IPS-18c (cell line): ENCODE results near the gene TBC1D30.
A peak's percentile ranks its signal among the peaks of the same experiment; 100 is the strongest.
"Not testable (repeated sequence)": the region's sequence is repeated elsewhere in the genome, so short reads cannot be mapped to it uniquely, and the experiment has no call there.

Source experiments
- H3K4me3 ChIP-seq: 2 replicates; pipeline ENCODE4 v1.7.0; 2013; ENCODE audit warnings: low read depth, mild to moderate bottlenecking, low read length, moderate library complexity; ENCODE audit not compliant: insufficient read depth
- H3K9me3 ChIP-seq: one replicate; pipeline ENCODE4 v1.6.1; 2013; ENCODE audit warnings: mild to moderate bottlenecking, low read length, moderate library complexity; ENCODE audit not compliant: control insufficient read depth, insufficient read depth

Gene TBC1D30

GRCh38 chr12:64824500-64825142 lies at the start of gene TBC1D30:
TSS of gene TBC1D30 (plus strand) at chr12:64824647. CDS start at chr12:64824880, 233 bp downstream.
- Histone ChIP-seq H3K4me3 (peak within 1 kb of the TSS; percentile 62), H3K9me3 (peaks cover 2% of the 10 kb centered on the region)

- not testable (repeated sequence) for H3K9me3 ChIP-seq, H3K4me3 ChIP-seq
Observed at GRCh38 chr12:64775147-64775736, 49.2 kb upstream of the TBC1D30 start.

GRCh38 chr12:64779354-64779974 lies 45.0 kb upstream of the TBC1D30 start:
- H3K9me3 ChIP-seq: no peaks in the 10 kb centered on the region
- no peak overlapping the region for H3K4me3 ChIP-seq

GRCh38 chr12:64780132-64780530 lies 44.3 kb upstream of the TBC1D30 start:
- H3K4me3 ChIP-seq: peak overlapping the region; percentile 57

GRCh38 chr12:64780531-64781279 lies 43.7 kb upstream of the TBC1D30 start:
- H3K9me3 ChIP-seq: no peaks in the 10 kb centered on the region
- H3K4me3 ChIP-seq: peak overlapping the region; percentile 57

More at GRCh38 chr12:64780132-64780530, 44.3 kb upstream of the TBC1D30 start:
- no peaks in the 10 kb centered on the region for H3K9me3 ChIP-seq

- Histone ChIP-seq H3K9me3 (no peaks in the 10 kb centered on the region), H3K4me3 (peak overlapping the region; percentile 57)
Observed at GRCh38 chr12:64781280-64782190, 42.9 kb upstream of the TBC1D30 start.

GRCh38 chr12:64782191-64782876 lies 42.1 kb upstream of the TBC1D30 start:
- H3K9me3 ChIP-seq: no peaks in the 10 kb centered on the region
- no peak overlapping the region; the same call in 1 of the 2 replicates for H3K4me3 ChIP-seq

GRCh38 chr12:64785838-64786237 lies 38.6 kb upstream of the TBC1D30 start:
- H3K4me3 ChIP-seq: no peak overlapping the region
- no peaks in the 10 kb centered on the region for H3K9me3 ChIP-seq

- Histone ChIP-seq H3K9me3 (no peaks in the 10 kb centered on the region), H3K4me3 (no peak overlapping the region)
Observed at GRCh38 chr12:64790166-64790565, 34.3 kb upstream of the TBC1D30 start.

GRCh38 chr12:64791036-64791435 lies 33.4 kb upstream of the TBC1D30 start:
- Histone ChIP-seq H3K4me3 (no peak overlapping the region), H3K9me3 (no peaks in the 10 kb centered on the region)

GRCh38 chr12:64792128-64792527 lies 32.3 kb upstream of the TBC1D30 start:
- H3K4me3 ChIP-seq: no peak overlapping the region
- no peaks in the 10 kb centered on the region for H3K9me3 ChIP-seq

GRCh38 chr12:64793610-64794009 lies 30.8 kb upstream of the TBC1D30 start:
- Histone ChIP-seq H3K9me3 (no peaks in the 10 kb centered on the region), H3K4me3 (no peak overlapping the region)

- Histone ChIP-seq H3K4me3 (no peak overlapping the region), H3K9me3 (no peaks in the 10 kb centered on the region)
Observed at GRCh38 chr12:64794305-64794704, 30.1 kb upstream of the TBC1D30 start.

- H3K9me3 ChIP-seq: no peaks in the 10 kb centered on the region
- H3K4me3 ChIP-seq: no peak overlapping the region
Observed at GRCh38 chr12:64796205-64796845, 28.1 kb upstream of the TBC1D30 start.

GRCh38 chr12:64797156-64797555 lies 27.3 kb upstream of the TBC1D30 start:
- Histone ChIP-seq H3K9me3 (no peaks in the 10 kb centered on the region), H3K4me3 (no peak overlapping the region)

GRCh38 chr12:64798165-64798564 lies 26.3 kb upstream of the TBC1D30 start:
- no peaks in the 10 kb centered on the region for H3K9me3 ChIP-seq

More at GRCh38 chr12:64798165-64798564, 26.3 kb upstream of the TBC1D30 start:
- H3K4me3 ChIP-seq: no peak overlapping the region
